Cardiac fibroblast (primary cell): Measurements from ENCODE around the gene CDKAL1.

ENCODE experiments used
- DNase-seq, 2 donors: peaks; one replicate each; pipeline versions ENCODE4 v3.0.0 to v3.0.0-alpha.2; 2010; ENCODE audit warnings: low read depth in 2 of 2
- H3K4me3 ChIP-seq, 2 donors: replicated peaks in 1 of 2; 1 replicate in 1 of 2; 2 replicates in 1 of 2; pipeline ENCODE4 v1.5.1; 2011; ENCODE audit warnings: low read depth in 2 of 2, low read length in 2 of 2, mild to moderate bottlenecking in 2 of 2, moderate library complexity in 1 of 2
- CTCF ChIP-seq: IDR thresholded peaks from one replicate; pipeline ENCODE4 v1.5.1; 2011; ENCODE audit warnings: low read depth, mild to moderate bottlenecking, low read length, inconsistent platforms

Gene CDKAL1

GRCh38 chr6:21103626-21104224, 569.5 kb downstream of the CDKAL1 start:
- no peak for DNase-seq
- TF ChIP-seq CTCF = no peak
- H3K4me3 ChIP-seq = no peak overlapping the region

GRCh38 chr6:21104288-21104687, 570.0 kb downstream of the CDKAL1 start:
- TF ChIP-seq CTCF = no peak
- H3K4me3 ChIP-seq = no peak overlapping the region
- no peak for DNase-seq

- TF ChIP-seq CTCF = no peak
- no peak for DNase-seq
- no peak overlapping the region for H3K4me3 ChIP-seq
These were observed 573.5 kb downstream of the CDKAL1 start for GRCh38 chr6:21107796-21108195.

- TF ChIP-seq CTCF = no peak
- peak; percentile 70 to 76 for DNase-seq
- no peak overlapping the region for H3K4me3 ChIP-seq
These were observed 575.3 kb downstream of the CDKAL1 start for GRCh38 chr6:21109391-21110178.

- no peak overlapping the region for H3K4me3 ChIP-seq
- DNase-seq = no peak
- no peak for TF ChIP-seq CTCF
These were observed 576.4 kb downstream of the CDKAL1 start for GRCh38 chr6:21110684-21111083.

GRCh38 chr6:21111093-21111725, 577.0 kb downstream of the CDKAL1 start:
- no peak overlapping the region for H3K4me3 ChIP-seq
- no peak for TF ChIP-seq CTCF
- peak in 1 of 2 donors; percentile 22 for DNase-seq
